Esophagus squamous epithelium (tissue), 5 donors: Measurements from ENCODE around the gene JUND. TPM values are rescaled to one million over a fixed set of nuclear protein-coding genes. Genes with fewer than 3 reads are reported as not detected.

Experiments
- DNase-seq: peaks from one replicate; lab custom pipeline; 2025; lab: John Stamatoyannopoulos, UW
- H3K27ac ChIP-seq, 4 donors: fragments of 200-600 bp; sonication (generic); one replicate each; pipeline ENCODE4 v1.5.1; 2016 to 2019; ENCODE audit warnings: mild to moderate bottlenecking in 1 of 4
- H3K27me3 ChIP-seq, 4 donors: fragments of 200-600 bp; sonication (generic); 1 replicate in 3 of 4; 2 replicates in 1 of 4; pipeline versions ENCODE4 v1.5.1 to v1.6.0; 2017 to 2021; ENCODE audit warnings: antibody characterized with exemption in 1 of 4
- H3K36me3 ChIP-seq, 3 donors: fragments of 200-600 bp; sonication (generic); one replicate each; pipeline ENCODE4 v1.5.1; 2016 to 2019
- H3K4me1 ChIP-seq, 3 donors: fragments of 200-600 bp; sonication (generic); one replicate each; pipeline ENCODE4 v1.5.1; 2017 to 2019
- H3K4me3 ChIP-seq, 4 donors: fragments of 200-600 bp; sonication (generic); 1 replicate in 3 of 4; 2 replicates in 1 of 4; pipeline ENCODE4 v1.5.1; 2016 to 2019; ENCODE audit warnings: mild to moderate bottlenecking in 2 of 4, moderate library complexity in 1 of 4
- H3K9me3 ChIP-seq, 3 donors: fragments of 200-600 bp; sonication (generic); one replicate each; pipeline ENCODE4 v1.5.1; 2016 to 2019
- CTCF ChIP-seq, 6 experiments: fragments of 450-650 bp in 4 of 6; fragments of 200-600 bp in 2 of 6; sonication (generic) in 2 of 6; IDR thresholded peaks; one replicate each; pipeline ENCODE4 v1.5.1; 2016 to 2019; ENCODE audit warnings: antibody characterized with exemption in 6 of 6, mild to moderate bottlenecking in 4 of 6, moderate library complexity in 4 of 6
- POLR2A ChIP-seq, 4 donors: fragments of 450-650 bp; IDR thresholded peaks; one replicate each; pipeline ENCODE4 v1.6.1; 2017; ENCODE audit warnings: antibody characterized with exemption in 4 of 4, mild to moderate bottlenecking in 4 of 4, moderate library complexity in 3 of 4
- WGBS, 2 donors: methylation state at CpG; one replicate each; pipeline ENCODE4 v1.1.5; 2018; 5-methylcytosine and 5-hydroxymethylcytosine counted together
- intact Hi-C: fragments of 100-400 bp; cut with DNase I; formaldehyde crosslinking; loops from one replicate; pipeline ENCODE4 v1.15.0; 2022
- total RNA-seq, 4 donors: library from RNA; depleted of rRNA; stranded (reverse); fragments of >200 nt; gene quantifications; one replicate each; pipeline ENCODE4 v1.1.0, GENCODE V29; 2016
- donor health status: DM: yes; HTN: yes; CAD: no.

Gene JUND
- total RNA-seq, 4 donors from 2014 or later, result 71.7 to 192 (median 166) TPM

GRCh38 chr19:18252370-18252717 lies 29.1 kb downstream of the JUND start:
- intact Hi-C loops, result loop anchor here (10.0 kb wide), 1 partner anchor 138 kb away; no protein-coding TSS in a partner anchor
- H3K4me1 ChIP-seq, result peaks cover 5 to 39% (median 7%) of the 10 kb centered on the region in 3 donors
- no peaks in the 10 kb centered on the region for H3K9me3 ChIP-seq
- peaks cover 0 to 3% (median 0%) of the 10 kb centered on the region in 3 donors for H3K36me3 ChIP-seq
- TF ChIP-seq CTCF (IDR thresholded peaks at IDR 0.05) (no peak), POLR2A (IDR thresholded peaks at IDR 0.05) (no peak)
- H3K4me3 ChIP-seq, result no peak overlapping the region
- H3K27ac ChIP-seq, result no peak overlapping the region
- no peak for DNase-seq
- WGBS, 2 donors, result 64 to 67% methylated on average over 7 of the region's 7 CpGs
- peaks cover 0 to 12% (median 0%) of the 10 kb centered on the region in 4 donors for H3K27me3 ChIP-seq

- no peaks in the 10 kb centered on the region for H3K9me3 ChIP-seq
- no peaks in the 10 kb centered on the region for H3K36me3 ChIP-seq
- H3K27me3 ChIP-seq, result peaks cover 0 to 12% (median 0%) of the 10 kb centered on the region in 4 donors
- intact Hi-C loops, result loop anchor here (10.0 kb wide), 1 partner anchor 137 kb away; no protein-coding TSS in a partner anchor
- TF ChIP-seq CTCF (IDR thresholded peaks at IDR 0.05), result peak; percentile 89 to 98 (median 96)
- TF ChIP-seq POLR2A (IDR thresholded peaks at IDR 0.05), result no peak
- H3K4me1 ChIP-seq, result peaks cover 5 to 39% (median 7%) of the 10 kb centered on the region in 3 donors
- H3K27ac ChIP-seq, result no peak overlapping the region
- 16 to 18% methylated on average over 11 to 12 of the region's 23 CpGs for WGBS, 2 donors
- no peak overlapping the region for H3K4me3 ChIP-seq
- DNase-seq, result no peak
These were observed 29.6 kb downstream of the JUND start for GRCh38 chr19:18251587-18252369.

- intact Hi-C loops, result loop anchor here (5.0 to 10.0 kb wide), 2 partner anchors 38 to 135 kb away; no protein-coding TSS in a partner anchor
- peaks cover 1 to 28% (median 3%) of the 10 kb centered on the region in 3 donors for H3K4me1 ChIP-seq
- no peaks in the 10 kb centered on the region for H3K36me3 ChIP-seq
- DNase-seq, result no peak
- no peaks in the 10 kb centered on the region for H3K9me3 ChIP-seq
- H3K4me3 ChIP-seq, result no peak overlapping the region
- peaks cover 0 to under 1% (median 0%) of the 10 kb centered on the region in 4 donors for H3K27me3 ChIP-seq
- H3K27ac ChIP-seq, result no peak overlapping the region
- 79 to 84% methylated on average over 4 to 5 of the region's 5 CpGs for WGBS, 2 donors
- no peak for TF ChIP-seq CTCF (IDR thresholded peaks at IDR 0.05)
- TF ChIP-seq POLR2A (IDR thresholded peaks at IDR 0.05), result no peak
These were observed 31.6 kb downstream of the JUND start for GRCh38 chr19:18249834-18250233.

- DNase-seq, result no peak
- H3K27ac ChIP-seq, result no peak overlapping the region
- no peak for TF ChIP-seq CTCF (IDR thresholded peaks at IDR 0.05)
- TF ChIP-seq POLR2A (IDR thresholded peaks at IDR 0.05), result no peak
- no peak overlapping the region for H3K4me3 ChIP-seq
- no peaks in the 10 kb centered on the region for H3K27me3 ChIP-seq
- intact Hi-C loops, result loop anchor here (5.0 kb wide), 1 partner anchor 33 kb away; no protein-coding TSS in a partner anchor
- H3K36me3 ChIP-seq, result no peaks in the 10 kb centered on the region
- no peaks in the 10 kb centered on the region for H3K9me3 ChIP-seq
- no peaks in the 10 kb centered on the region for H3K4me1 ChIP-seq
- 62 to 67% methylated on average over 7 of the region's 7 CpGs for WGBS, 2 donors
These were observed 36.1 kb downstream of the JUND start for GRCh38 chr19:18245297-18245696.

- 34 to 46% methylated on average over 7 to 12 of the region's 12 CpGs for WGBS, 2 donors
- H3K27me3 ChIP-seq, result peaks cover 0 to 45% (median 0%) of the 10 kb centered on the region in 4 donors
These were observed 42.1 kb downstream of the JUND start for GRCh38 chr19:18239303-18239702.

More at GRCh38 chr19:18239303-18239702, 42.1 kb downstream of the JUND start:
- Histone ChIP-seq H3K4me3 (no peak overlapping the region), H3K36me3 (no peaks in the 10 kb centered on the region), H3K9me3 (no peaks in the 10 kb centered on the region), H3K4me1 (no peaks in the 10 kb centered on the region), H3K27ac (no peak overlapping the region)
- intact Hi-C loops, result no loop called here
- DNase-seq, result no peak
- TF ChIP-seq POLR2A (IDR thresholded peaks at IDR 0.05), result no peak
- TF ChIP-seq CTCF (IDR thresholded peaks at IDR 0.05), result no peak
